Sigmoid colon (tissue), 4 donors: ENCODE measurements around the gene RAF1.
"Not testable (repeated sequence)": the region's sequence is repeated elsewhere in the genome, so short reads cannot be mapped to it uniquely, and the experiment has no call there.

Experiments
- EP300 ChIP-seq, 4 donors: sonication (generic); formaldehyde crosslinking; IDR thresholded peaks; one replicate each; pipeline ENCODE4 v1.6.1; 2017; ENCODE audit warnings: antibody characterized with exemption in 4 of 4
- POLR2A ChIP-seq, 2 donors: fragments of 450-650 bp; IDR thresholded peaks; one replicate each; pipeline ENCODE4 v1.6.1; 2016; ENCODE audit warnings: antibody characterized with exemption in 2 of 2, mild to moderate bottlenecking in 2 of 2, moderate library complexity in 2 of 2
- POLR2AphosphoS5 ChIP-seq, 4 donors: sonication (generic); formaldehyde crosslinking; IDR thresholded peaks; one replicate each; pipeline ENCODE4 v1.6.1; 2017; ENCODE audit warnings: antibody characterized with exemption in 4 of 4
- TF ChIP-seq, protein P1 (sequence below), 4 experiments: fragments of 450-650 bp in 3 of 4; fragments of 200-600 bp in 1 of 4; IDR thresholded peaks; one replicate each; pipeline ENCODE4 v1.5.1; 2016 to 2019; ENCODE audit warnings: antibody characterized with exemption in 4 of 4, mild to moderate bottlenecking in 3 of 4, moderate library complexity in 2 of 4

GRCh38 chr3:12661375-12661774, 2.5 kb downstream of the RAF1 start:
- TF ChIP-seq POLR2A, POLR2AphosphoS5, EP300 (IDR thresholded peaks at IDR 0.05): not testable (repeated sequence)
- TF ChIP-seq, protein P1, sequence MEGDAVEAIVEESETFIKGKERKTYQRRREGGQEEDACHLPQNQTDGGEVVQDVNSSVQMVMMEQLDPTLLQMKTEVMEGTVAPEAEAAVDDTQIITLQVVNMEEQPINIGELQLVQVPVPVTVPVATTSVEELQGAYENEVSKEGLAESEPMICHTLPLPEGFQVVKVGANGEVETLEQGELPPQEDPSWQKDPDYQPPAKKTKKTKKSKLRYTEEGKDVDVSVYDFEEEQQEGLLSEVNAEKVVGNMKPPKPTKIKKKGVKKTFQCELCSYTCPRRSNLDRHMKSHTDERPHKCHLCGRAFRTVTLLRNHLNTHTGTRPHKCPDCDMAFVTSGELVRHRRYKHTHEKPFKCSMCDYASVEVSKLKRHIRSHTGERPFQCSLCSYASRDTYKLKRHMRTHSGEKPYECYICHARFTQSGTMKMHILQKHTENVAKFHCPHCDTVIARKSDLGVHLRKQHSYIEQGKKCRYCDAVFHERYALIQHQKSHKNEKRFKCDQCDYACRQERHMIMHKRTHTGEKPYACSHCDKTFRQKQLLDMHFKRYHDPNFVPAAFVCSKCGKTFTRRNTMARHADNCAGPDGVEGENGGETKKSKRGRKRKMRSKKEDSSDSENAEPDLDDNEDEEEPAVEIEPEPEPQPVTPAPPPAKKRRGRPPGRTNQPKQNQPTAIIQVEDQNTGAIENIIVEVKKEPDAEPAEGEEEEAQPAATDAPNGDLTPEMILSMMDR (IDR thresholded peaks at IDR 0.05) = not testable (repeated sequence)
